Skin epidermis (tissue), 12 donors: ENCODE data around the gene HS3ST6.

Experiments used
- H3K27ac ChIP-seq, 21 experiments: fragments of 200-600 bp; sonication (generic) in 11 of 21; one replicate each; pipeline ENCODE4 v1.5.0; 2020; ENCODE audit warnings: mild to moderate bottlenecking in 3 of 21, inconsistent platforms in 2 of 21, moderate library complexity in 2 of 21
- H3K4me3 ChIP-seq, 7 experiments: fragments of 200-600 bp; sonication (generic) in 2 of 7; one replicate each; pipeline ENCODE4 v1.5.0; 2020; ENCODE audit warnings: inconsistent platforms in 2 of 7, mild to moderate bottlenecking in 2 of 7, moderate library complexity in 1 of 7

HS3ST6 gene

DNA sequence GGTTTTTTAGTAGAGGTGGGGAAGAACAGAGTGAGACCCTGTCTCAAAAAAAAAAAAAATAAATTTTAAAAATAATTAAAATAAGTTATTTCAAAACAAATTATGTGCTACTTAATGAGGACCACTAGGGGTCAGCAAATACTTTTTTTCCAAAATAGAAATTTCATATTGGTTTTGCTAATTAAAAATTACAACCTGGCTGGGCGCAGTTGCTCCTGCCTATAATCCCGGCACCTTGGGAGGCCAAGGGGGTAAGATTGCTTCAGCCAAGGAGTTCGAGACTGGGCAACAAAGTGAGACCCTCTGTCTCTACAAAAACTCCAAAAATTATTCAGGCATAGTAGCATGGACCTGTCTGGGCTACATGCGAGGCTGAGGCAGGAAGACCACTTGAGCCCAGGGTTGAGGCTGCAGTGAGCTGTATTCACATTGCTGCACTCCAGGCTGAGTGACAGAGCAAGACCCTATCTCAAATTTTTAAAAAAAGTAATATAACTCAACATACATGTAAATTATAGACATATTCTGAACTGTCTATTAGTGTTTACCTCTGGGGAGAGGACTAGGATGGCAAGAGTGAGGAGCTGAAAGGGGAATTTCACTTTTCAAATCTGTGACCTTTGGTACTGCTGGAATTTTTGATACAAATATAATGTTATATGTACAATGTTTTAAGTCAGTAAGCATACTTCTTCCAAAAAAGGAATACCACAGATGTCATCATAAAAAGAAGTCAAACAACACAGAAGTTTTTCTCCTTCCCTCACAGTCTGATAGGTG is 54.3 kb downstream of the HS3ST6 start:
- Histone ChIP-seq H3K27ac (no peak overlapping the region), H3K4me3 (no peak overlapping the region)

- no peak overlapping the region for H3K4me3 ChIP-seq
- no peak overlapping the region for H3K27ac ChIP-seq
Observed at GRCh38 chr16:1862394-1862793, 55.8 kb downstream of the HS3ST6 start.

DNA sequence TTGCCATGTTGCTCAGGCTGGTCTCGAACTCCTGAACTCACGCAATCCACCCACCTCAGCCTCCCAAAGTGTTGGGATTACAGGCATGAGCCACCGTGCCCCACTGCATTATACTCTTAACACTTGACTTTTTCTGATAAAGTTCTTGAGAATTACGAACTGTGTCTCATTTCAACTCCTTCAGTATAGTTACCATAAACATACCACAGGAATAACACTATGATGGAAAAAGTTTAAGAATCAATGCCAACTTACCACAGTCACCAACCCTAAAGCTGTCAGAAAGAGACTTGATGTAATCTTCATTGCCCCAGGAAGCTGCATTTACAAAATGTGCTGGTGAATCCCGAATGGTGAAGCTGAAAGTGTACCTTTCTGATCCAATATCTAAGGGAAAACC is 56.5 kb downstream of the HS3ST6 start:
- Histone ChIP-seq H3K4me3 (no peak overlapping the region), H3K27ac (no peak overlapping the region)
